Glomerular visceral epithelial cell (primary cell): ENCODE data around the gene C9orf43.
A peak's percentile ranks its signal among the peaks of the same experiment; 100 is the strongest.
"Not testable (repeated sequence)": the region's sequence is repeated elsewhere in the genome, so short reads cannot be mapped to it uniquely, and the experiment has no call there.

Experiments used
- DNase-seq: peaks from one replicate; pipeline ENCODE4 v3.0.0-alpha.2; 2016; ENCODE audit errors: extremely low spot score

Gene C9orf43

GRCh38 chr9:113421726-113422125, 11.2 kb downstream of the C9orf43 start:
- DNase-seq, result no peak

GRCh38 chr9:113425072-113425471, 14.5 kb downstream of the C9orf43 start:
- DNase-seq, result no peak

GRCh38 chr9:113426701-113427100, 16.2 kb downstream of the C9orf43 start:
- no peak for DNase-seq

DNA sequence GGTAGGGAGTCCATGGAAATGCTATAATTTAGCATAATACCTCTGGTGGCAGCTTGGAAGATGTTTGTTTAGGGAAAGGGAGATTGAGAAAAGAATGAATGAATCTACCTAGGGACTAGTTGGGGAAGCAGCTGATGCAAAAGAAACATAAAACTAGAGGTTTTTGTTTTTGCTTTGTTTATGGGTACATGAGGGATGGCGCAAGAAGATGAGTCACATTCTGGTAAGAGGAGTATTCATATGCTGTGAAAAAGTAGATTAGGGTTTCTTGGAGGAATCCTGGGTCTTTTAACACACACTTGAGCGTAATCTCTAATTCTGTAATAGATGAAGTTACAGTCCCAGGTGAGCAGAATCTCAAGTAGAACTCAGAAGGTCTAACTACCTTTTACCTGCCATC, 17.1 kb downstream of the C9orf43 start:
- no peak for DNase-seq

GRCh38 chr9:113428062-113428615, 17.6 kb downstream of the C9orf43 start:
- DNase-seq, result no peak

GRCh38 chr9:113431191-113431590, 20.6 kb downstream of the C9orf43 start:
- DNase-seq, result no peak

DNA sequence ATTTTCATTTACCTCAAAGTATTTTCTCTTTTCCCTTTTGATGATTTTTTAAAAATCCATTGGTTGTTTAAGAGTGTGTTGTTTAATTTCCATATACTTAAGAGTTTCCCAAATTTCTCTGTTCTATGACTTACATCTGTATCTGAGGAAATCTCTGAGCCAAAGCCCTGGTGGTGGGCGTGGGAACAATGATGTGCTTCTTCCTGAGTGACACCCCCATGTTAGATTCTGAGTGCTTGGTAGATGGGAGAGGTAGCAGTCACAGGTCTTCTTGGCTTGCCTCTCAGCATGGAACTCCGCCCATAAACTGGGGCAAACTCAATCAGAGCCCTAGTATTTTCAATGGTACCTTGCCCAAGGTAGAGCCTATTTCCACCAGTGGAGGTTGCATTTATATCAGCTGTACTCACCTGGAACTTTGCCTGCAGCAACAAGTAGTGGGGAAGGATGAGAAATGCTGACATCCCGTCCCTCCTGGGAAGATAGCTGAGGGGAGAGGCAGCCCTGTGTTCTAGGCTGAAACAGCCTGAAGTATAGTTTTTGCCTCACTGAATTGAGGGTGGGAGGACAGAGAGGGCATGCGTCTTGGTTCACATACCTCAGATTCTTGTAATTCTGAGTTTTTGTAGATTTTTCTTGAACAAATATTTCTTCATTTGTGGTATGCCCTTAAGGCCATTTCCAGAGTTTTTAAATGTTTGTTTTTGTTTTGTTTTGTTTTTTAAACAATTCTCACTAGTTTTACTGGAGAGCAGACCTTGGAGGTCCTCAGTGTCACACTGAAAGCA, 26.4 kb downstream of the C9orf43 start:
- DNase-seq, result no peak

DNA sequence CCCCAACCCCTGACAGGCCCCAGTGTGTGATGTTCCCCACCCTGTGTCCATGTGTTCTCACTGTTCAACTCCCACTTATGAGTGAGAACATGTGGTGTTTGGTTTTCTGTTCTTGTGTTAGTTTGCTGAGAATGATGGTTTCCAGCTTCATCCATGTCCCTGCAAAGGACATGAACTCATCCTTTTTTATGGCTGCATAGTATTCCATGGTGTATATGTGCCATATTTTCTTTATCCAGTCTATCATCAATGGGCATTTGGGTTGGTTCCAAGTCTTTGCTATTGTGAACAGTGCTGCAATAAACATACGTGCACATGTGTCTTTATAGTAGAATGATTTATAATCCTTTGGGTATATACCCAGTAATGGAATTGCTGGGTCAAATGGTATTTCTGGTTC, 27.2 kb downstream of the C9orf43 start:
- DNase-seq, result not testable (repeated sequence)

GRCh38 chr9:113444736-113445135, 34.2 kb downstream of the C9orf43 start:
- DNase-seq, result no peak

DNA sequence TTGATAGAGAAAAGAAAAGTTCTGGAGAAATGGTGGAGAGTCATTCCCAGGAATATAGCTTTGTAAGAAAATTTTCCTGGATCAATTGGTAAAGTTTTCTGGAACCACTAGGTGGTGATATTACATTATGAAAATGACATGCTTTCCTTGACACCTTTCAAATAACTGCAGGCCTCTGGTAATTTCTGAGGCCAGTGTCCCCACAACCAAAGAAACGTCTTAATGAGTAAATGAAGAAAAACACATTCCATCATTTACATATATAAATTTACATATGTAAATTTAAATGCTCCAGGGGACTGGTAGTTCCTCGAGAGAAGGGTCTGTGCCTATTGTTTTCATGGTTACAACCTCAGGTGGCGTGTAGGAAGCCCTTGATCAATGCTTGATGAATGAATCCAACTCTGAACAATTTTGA, 35.8 kb downstream of the C9orf43 start:
- DNase-seq, result peak; percentile 58

DNA sequence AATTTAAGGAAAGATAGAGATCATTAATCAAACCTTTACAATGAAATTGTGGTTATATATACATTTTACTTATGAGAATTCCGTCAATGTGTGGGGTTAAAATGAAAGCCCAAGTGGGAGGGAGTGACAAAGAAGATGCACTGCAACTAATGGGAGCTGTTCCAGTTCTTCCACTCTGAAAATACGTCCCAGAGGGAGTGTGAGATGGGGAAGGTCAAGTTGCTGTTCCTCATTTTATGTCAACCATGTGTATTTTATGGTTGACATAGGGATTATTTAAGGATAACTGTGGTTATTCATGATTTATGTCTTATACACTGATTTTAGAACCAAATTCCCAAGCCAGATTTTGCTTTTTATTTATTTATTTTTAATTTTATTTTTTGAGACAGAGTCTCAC, 38.8 kb downstream of the C9orf43 start:
- no peak for DNase-seq

- no peak for DNase-seq
Measured at GRCh38 chr9:113452113-113452605, 41.6 kb downstream of the C9orf43 start.

GRCh38 chr9:113454914-113455761, 44.6 kb downstream of the C9orf43 start:
- DNase-seq, result peak; percentile 65

- DNase-seq, result peak; percentile 8
Measured at GRCh38 chr9:113456235-113456634, 45.7 kb downstream of the C9orf43 start.

DNA sequence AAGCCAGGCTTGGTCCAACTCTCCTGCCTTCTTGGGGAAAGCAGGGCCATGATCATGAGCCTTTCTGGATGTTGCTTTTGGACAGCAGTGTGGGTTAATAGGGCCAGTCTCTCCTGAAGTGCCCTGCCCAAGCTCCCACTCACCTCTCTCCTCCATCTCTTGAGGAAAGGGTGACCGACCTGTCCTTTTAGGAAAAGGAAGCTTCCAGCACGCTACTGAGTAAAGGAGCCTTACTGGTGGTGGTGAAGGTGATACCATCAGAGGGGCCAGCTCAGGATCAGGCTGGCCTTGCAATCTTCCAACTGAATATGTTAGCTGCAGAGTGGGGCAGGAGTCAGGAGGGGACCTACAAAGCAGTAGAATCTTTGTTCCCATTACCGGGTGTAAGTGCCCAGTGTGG, 50.7 kb downstream of the C9orf43 start:
- DNase-seq, result no peak

- no peak for DNase-seq
Measured at GRCh38 chr9:113461943-113462342, 51.4 kb downstream of the C9orf43 start.

DNA sequence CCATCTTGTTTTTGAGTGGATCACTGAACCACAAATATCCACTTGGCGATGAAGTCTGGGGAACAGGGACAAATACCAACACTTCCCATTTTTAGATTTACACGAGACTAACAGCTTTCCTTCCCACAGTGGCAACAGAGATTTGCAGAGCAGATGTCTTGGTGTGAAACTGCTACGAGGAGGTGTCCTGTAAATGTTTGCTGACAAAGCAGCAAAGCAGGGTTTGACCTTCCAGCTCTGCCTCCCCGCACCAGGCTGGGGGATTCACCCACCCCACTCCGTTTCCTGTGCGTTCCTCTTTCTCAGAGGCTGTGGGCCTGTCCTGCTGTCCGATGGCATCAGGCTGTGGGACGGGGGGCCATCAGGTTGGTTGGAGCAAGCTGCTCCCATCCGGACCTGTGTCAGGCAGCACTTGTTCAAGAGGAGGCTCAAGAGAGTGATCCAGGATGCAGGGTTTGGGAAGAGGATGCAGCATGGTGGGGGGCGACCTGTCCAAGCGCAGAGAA, 52.3 kb downstream of the C9orf43 start:
- DNase-seq, result no peak

DNA sequence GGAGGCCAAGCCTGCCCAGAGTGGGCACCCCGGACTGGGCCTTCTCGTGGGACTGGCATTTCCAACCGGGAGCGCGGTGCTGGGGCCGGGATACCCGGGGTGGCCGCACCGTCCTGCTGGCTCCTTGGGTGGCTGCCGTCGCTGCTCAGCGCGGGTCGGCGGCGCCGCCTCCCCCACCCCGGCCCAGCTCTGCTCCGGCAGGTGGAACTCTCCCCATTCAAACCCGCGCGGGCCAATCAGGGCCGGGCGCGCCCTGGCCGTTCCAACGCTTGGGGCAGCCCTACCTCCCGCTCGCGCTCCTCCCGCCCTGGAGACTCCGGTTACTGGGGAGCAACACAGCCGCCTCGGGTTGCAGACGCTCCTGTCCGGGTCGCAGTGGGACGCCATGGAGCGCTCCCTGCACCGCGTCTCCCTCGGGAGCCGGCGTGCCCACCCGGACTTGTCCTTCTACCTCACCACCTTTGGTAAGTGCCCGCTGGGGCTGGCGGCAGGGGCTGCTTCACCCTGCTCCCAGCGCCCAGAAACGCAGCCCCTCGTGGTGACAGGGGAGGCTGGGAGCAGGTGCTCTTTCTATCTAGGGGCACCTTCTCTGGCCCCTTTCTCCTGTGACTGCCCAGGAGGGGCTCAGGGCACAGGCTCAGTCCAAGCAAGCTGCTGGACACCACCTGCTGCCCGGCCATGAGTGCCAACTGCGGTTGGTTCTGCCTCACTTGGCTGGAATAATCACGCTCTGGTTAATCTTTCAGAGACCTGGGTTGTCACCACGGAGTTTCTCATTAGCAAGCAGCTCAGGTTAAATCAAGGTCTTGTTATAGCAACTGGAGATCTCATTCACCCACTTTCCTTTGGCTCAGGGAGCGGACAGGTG, 53.1 kb downstream of the C9orf43 start, which contains the start of gene RGS3:
RGS3 (plus strand) TSS at position 310 of the 868 bp plus-strand sequence; CDS start at position 386, 76 bp downstream.
- peak; percentile 89 for DNase-seq

DNA sequence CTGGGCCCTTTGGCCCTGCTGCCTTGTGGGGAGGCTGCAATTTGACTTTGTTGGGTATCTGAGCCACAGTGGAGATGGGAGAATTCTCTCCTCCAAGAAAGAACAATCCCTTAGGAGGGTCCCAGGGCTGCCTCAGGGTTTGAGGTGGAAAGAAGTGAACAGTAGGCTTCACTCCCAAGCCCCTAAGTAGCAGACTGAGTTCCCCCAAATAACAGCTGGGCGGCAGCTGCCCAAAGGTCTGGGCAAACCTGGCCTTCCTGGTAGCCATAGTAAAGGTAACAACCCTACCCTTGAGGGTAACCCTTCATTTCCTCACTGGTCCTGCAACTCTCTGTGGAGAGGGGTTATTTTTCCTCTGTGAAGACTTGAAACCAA, 53.7 kb downstream of the C9orf43 start:
- no peak for DNase-seq

GRCh38 chr9:113465599-113466140, 55.1 kb downstream of the C9orf43 start:
- DNase-seq, result peak; percentile 6

DNA sequence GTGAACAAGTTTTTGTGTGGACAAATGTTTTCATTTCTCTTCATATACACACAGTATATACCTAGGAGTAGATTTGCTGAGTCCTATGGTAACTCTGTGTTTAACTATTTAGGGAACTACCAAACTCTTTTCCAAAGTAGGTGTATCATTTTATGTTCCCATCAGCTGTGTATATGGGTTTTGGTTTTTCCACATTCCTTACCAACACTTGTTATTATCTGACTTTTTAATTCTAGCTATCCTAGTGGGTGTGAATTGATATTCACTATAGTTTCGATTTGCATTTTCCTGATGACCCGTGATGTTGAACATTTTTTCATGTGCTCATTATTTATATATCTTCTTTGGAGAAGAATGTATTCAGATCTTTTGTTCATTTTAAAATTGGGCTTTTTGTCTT, 56.6 kb downstream of the C9orf43 start:
- no peak for DNase-seq
